ENCODE results near the gene TMEM203.
A peak's percentile ranks its signal among the peaks of the same experiment; 100 is the strongest.

TMEM203 gene

GRCh38 chr9:137195525-137196220 is 9.8 kb downstream of the TMEM203 start:
- TF ChIP-seq, protein P1, sequence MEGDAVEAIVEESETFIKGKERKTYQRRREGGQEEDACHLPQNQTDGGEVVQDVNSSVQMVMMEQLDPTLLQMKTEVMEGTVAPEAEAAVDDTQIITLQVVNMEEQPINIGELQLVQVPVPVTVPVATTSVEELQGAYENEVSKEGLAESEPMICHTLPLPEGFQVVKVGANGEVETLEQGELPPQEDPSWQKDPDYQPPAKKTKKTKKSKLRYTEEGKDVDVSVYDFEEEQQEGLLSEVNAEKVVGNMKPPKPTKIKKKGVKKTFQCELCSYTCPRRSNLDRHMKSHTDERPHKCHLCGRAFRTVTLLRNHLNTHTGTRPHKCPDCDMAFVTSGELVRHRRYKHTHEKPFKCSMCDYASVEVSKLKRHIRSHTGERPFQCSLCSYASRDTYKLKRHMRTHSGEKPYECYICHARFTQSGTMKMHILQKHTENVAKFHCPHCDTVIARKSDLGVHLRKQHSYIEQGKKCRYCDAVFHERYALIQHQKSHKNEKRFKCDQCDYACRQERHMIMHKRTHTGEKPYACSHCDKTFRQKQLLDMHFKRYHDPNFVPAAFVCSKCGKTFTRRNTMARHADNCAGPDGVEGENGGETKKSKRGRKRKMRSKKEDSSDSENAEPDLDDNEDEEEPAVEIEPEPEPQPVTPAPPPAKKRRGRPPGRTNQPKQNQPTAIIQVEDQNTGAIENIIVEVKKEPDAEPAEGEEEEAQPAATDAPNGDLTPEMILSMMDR (conservative IDR thresholded peaks at IDR 0.05) = no peak
- no peak for TF ChIP-seq ZFX (IDR thresholded peaks at IDR 0.05)
- peak overlapping the region; percentile 85 for H3K27ac ChIP-seq

DNA sequence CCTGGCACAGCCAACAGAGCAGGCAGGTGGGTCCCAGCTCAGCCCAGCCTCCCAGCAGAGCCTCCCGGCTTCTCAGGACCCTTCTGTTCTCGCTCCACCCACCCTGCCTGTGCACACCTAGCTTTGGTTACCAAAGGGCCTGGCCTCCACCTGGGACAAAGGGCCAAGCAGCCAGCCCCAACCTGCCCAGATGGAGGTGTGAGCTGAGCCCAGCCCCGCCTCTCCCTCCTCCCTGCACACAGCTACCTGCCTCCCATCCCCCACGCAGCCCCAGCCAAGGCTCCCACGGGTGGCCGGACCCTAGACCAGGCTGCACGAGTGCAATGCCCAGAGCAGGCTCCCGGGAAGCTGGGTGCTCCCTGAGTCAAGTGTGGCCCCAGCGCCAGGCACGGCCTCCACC is 10.5 kb downstream of the TMEM203 start:
- TF ChIP-seq, protein P1 (conservative IDR thresholded peaks at IDR 0.05) = no peak
- no peak for TF ChIP-seq ZFX (IDR thresholded peaks at IDR 0.05)
- H3K27ac ChIP-seq = peak overlapping the region; percentile 85

- peak overlapping the region; percentile 85 for H3K27ac ChIP-seq
- TF ChIP-seq ZFX (IDR thresholded peaks at IDR 0.05) = no peak
Observed at GRCh38 chr9:137194388-137194787, 11.1 kb downstream of the TMEM203 start.

DNA sequence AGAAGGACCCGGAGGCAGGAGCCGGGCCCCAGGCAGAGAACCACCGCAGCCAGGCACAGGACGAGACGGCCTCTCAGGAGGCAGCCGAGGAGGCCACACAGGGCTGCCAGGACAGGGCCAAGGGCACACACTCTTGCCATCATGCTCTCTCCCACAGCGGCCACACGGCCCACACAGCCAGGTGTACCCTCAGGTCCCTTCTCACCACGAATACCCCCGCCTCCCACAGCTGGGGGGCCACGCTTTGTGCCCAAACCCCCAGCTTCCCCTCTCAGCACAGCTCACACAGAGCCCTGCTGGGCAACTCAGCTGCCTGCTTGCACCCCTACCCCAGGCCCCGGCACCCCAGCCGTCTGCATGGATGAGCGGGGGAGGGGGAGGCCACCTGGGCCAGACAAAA is 11.7 kb downstream of the TMEM203 start:
- TF ChIP-seq, protein P1 (conservative IDR thresholded peaks at IDR 0.05) = no peak
- TF ChIP-seq ZFX (IDR thresholded peaks at IDR 0.05) = no peak
- H3K27ac ChIP-seq = peak overlapping the region; percentile 85

GRCh38 chr9:137192859-137193258 is 12.6 kb downstream of the TMEM203 start:
- TF ChIP-seq, protein P1 (conservative IDR thresholded peaks at IDR 0.05) = no peak
- TF ChIP-seq ZFX (IDR thresholded peaks at IDR 0.05) = no peak
- peak overlapping the region; percentile 85 for H3K27ac ChIP-seq

DNA sequence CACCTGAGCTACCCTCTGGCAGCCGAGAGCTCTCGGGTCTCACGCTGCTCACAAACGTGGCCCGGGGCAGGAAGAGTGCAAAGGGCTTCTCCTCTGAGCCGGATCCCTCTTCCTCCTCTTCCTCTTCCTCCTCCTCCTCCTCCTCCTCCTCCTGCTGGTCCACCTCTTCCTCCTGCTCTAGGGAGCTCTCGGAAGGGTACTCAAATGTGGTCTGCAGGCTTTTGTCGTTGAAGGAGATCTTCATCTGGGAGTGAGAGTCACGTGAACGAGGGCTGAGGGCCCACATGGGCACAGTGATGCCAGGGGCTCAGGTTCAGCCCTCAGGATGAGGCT is 13.0 kb downstream of the TMEM203 start:
- no peak overlapping the region; the same call in 1 of the 2 replicates for H3K27ac ChIP-seq
- TF ChIP-seq, protein P1 (conservative IDR thresholded peaks at IDR 0.05) = no peak
- no peak for TF ChIP-seq ZFX (IDR thresholded peaks at IDR 0.05)

GRCh38 chr9:137191691-137192447 is 13.6 kb downstream of the TMEM203 start:
- TF ChIP-seq, protein P1 (conservative IDR thresholded peaks at IDR 0.05) = no peak
- TF ChIP-seq ZFX (IDR thresholded peaks at IDR 0.05) = no peak
- peak overlapping the region; percentile 93; the same call in 1 of the 2 replicates for H3K27ac ChIP-seq
